Liver (tissue), 9 donors: ENCODE results near the gene LRRC18. TPM values are rescaled to one million over a fixed set of nuclear protein-coding genes. Genes with fewer than 3 reads are reported as not detected.

Experiments
- DNase-seq: peaks from one replicate; pipeline ENCODE4 v3.0.0-alpha.2; 2017; ENCODE audit warnings: low spot score
- H3K27ac ChIP-seq, 2 donors: one replicate each; pipeline ENCODE4 v1.7.0; 2013; ENCODE audit warnings: inconsistent platforms in 2 of 2, low read length in 2 of 2, control low read depth in 1 of 2, low read depth in 1 of 2, mild to moderate bottlenecking in 1 of 2
- H3K27me3 ChIP-seq, 4 donors: one replicate each; pipeline versions ENCODE4 v1.6.1 to v1.7.0; 2013; ENCODE audit warnings: low read length in 3 of 4, inconsistent platforms in 1 of 4, mild to moderate bottlenecking in 1 of 4, moderate library complexity in 1 of 4; ENCODE audit not compliant: control insufficient read depth in 4 of 4, insufficient read depth in 4 of 4
- H3K36me3 ChIP-seq, 4 donors: one replicate each; pipeline versions ENCODE4 v1.6.1 to v1.7.0; 2013; ENCODE audit warnings: low read length in 3 of 4, mild to moderate bottlenecking in 3 of 4, low read depth in 1 of 4, moderate library complexity in 1 of 4; ENCODE audit not compliant: control insufficient read depth in 4 of 4, insufficient read depth in 3 of 4
- H3K4me1 ChIP-seq, 4 donors: one replicate each; pipeline versions ENCODE4 v1.6.1 to v1.7.0; 2013; ENCODE audit warnings: low read length in 3 of 4, mild to moderate bottlenecking in 3 of 4, moderate library complexity in 1 of 4; ENCODE audit not compliant: control insufficient read depth in 4 of 4, insufficient read depth in 4 of 4
- H3K4me3 ChIP-seq, 3 donors: one replicate each; pipeline versions ENCODE4 v1.6.1 to v1.7.0; 2013; ENCODE audit warnings: low read length in 3 of 3, control low read depth in 1 of 3, low read depth in 1 of 3, mild to moderate bottlenecking in 1 of 3
- H3K9ac ChIP-seq, 2 donors: one replicate each; pipeline ENCODE4 v1.7.0; 2013; ENCODE audit warnings: low read length in 2 of 2, mild to moderate bottlenecking in 2 of 2, moderate library complexity in 2 of 2, control low read depth in 1 of 2, low read depth in 1 of 2
- H3K9me3 ChIP-seq, 4 donors: one replicate each; pipeline versions ENCODE4 v1.6.1 to v1.7.0; 2013; ENCODE audit warnings: low read length in 3 of 4; ENCODE audit not compliant: control insufficient read depth in 4 of 4
- ATF3 ChIP-seq: IDR thresholded peaks from 2 replicates; pipeline ENCODE4 v1.6.1; 2016; ENCODE audit warnings: antibody characterized with exemption
- FOXA1 ChIP-seq: IDR thresholded peaks from 2 replicates; pipeline ENCODE4 v1.6.1; 2016; ENCODE audit warnings: antibody characterized with exemption
- FOXA2 ChIP-seq: IDR thresholded peaks from 2 replicates; pipeline ENCODE4 v1.6.1; 2016; ENCODE audit warnings: antibody characterized with exemption
- HNF4A ChIP-seq, 2 donors: conservative IDR thresholded peaks; 2 replicates each; pipeline ENCODE4 v1.6.1; 2016; ENCODE audit warnings: antibody characterized with exemption in 2 of 2, mild to moderate bottlenecking in 2 of 2
- JUND ChIP-seq, 2 donors: IDR thresholded peaks; 2 replicates each; pipeline ENCODE4 v1.6.1; 2016; ENCODE audit warnings: antibody characterized with exemption in 2 of 2
- MAX ChIP-seq: IDR thresholded peaks from 2 replicates; pipeline ENCODE4 v1.6.1; 2016; ENCODE audit warnings: antibody characterized with exemption
- NR2F2 ChIP-seq: IDR thresholded peaks from 2 replicates; pipeline ENCODE4 v1.6.1; 2016; ENCODE audit warnings: antibody characterized with exemption
- RXRA ChIP-seq, 2 donors: IDR thresholded peaks; 2 replicates each; pipeline ENCODE4 v1.6.1; 2017 to 2018; ENCODE audit warnings: antibody characterized with exemption in 2 of 2, mild to moderate bottlenecking in 1 of 2
- SP1 ChIP-seq: IDR thresholded peaks from 2 replicates; pipeline ENCODE4 v1.6.1; 2018; ENCODE audit warnings: antibody characterized with exemption, mild to moderate bottlenecking
- TAF1 ChIP-seq: conservative IDR thresholded peaks from 2 replicates; pipeline ENCODE4 v1.6.1; 2016; ENCODE audit warnings: antibody characterized with exemption, mild to moderate bottlenecking
- YY1 ChIP-seq: IDR thresholded peaks from 2 replicates; pipeline ENCODE4 v1.6.1; 2016; ENCODE audit warnings: antibody characterized with exemption, mild to moderate bottlenecking
- WGBS: extraction: QIAGEN DNeasy Blood & Tissue Kit; methylation state at CpG from one replicate; pipeline ENCODE4 v1.1.7; 2013; 5-methylcytosine and 5-hydroxymethylcytosine counted together
- polyA plus RNA-seq, 2 donors: library from polyadenylated mRNA; stranded (reverse) in 1 of 2; unstranded in 1 of 2; fragments of 200-250 nt in 1 of 2; fragments of >200 nt in 1 of 2; fragmentation: Nextera tagmentation in 1 of 2; extraction: Ambion mirVana in 1 of 2; gene quantifications; one replicate each; pipeline versions ENCODE4 v1.2.1 to v1.2.3, GENCODE V29; 2013 to 2015
- total RNA-seq, 2 donors: library from RNA; depleted of rRNA; stranded (reverse); fragments of >200 nt; gene quantifications; one replicate each; pipeline ENCODE4 v1.2.3, GENCODE V29; 2014
- TF ChIP-seq, protein P1 (sequence below): IDR thresholded peaks from 2 replicates; pipeline ENCODE4 v1.6.1; 2016; ENCODE audit warnings: antibody characterized with exemption, mild to moderate bottlenecking
- TF ChIP-seq, protein P2 (sequence below): fragments of 150-350 bp; IDR thresholded peaks from 2 replicates; pipeline ENCODE4 v1.5.1; 2017; ENCODE audit warnings: improper control_type of control experiment, low read depth, low read length; ENCODE audit not compliant: missing input control
- TF ChIP-seq, protein P3 (sequence below): IDR thresholded peaks from 2 replicates; pipeline ENCODE4 v1.6.1; 2016; ENCODE audit warnings: antibody characterized with exemption
- donor health status: healthy.
- donor health status: healthy.
- donor health status: healthy.
- donor health status: healthy.
- donor health status: healthy.

LRRC18 gene
- total and polyA plus RNA-seq, 4 donors = not detected

- TF ChIP-seq, protein P1, sequence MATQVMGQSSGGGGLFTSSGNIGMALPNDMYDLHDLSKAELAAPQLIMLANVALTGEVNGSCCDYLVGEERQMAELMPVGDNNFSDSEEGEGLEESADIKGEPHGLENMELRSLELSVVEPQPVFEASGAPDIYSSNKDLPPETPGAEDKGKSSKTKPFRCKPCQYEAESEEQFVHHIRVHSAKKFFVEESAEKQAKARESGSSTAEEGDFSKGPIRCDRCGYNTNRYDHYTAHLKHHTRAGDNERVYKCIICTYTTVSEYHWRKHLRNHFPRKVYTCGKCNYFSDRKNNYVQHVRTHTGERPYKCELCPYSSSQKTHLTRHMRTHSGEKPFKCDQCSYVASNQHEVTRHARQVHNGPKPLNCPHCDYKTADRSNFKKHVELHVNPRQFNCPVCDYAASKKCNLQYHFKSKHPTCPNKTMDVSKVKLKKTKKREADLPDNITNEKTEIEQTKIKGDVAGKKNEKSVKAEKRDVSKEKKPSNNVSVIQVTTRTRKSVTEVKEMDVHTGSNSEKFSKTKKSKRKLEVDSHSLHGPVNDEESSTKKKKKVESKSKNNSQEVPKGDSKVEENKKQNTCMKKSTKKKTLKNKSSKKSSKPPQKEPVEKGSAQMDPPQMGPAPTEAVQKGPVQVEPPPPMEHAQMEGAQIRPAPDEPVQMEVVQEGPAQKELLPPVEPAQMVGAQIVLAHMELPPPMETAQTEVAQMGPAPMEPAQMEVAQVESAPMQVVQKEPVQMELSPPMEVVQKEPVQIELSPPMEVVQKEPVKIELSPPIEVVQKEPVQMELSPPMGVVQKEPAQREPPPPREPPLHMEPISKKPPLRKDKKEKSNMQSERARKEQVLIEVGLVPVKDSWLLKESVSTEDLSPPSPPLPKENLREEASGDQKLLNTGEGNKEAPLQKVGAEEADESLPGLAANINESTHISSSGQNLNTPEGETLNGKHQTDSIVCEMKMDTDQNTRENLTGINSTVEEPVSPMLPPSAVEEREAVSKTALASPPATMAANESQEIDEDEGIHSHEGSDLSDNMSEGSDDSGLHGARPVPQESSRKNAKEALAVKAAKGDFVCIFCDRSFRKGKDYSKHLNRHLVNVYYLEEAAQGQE = no peak
Measured at GRCh38 chr10:48935577-48935976, 4.1 kb downstream of the LRRC18 start (continued).

DNA sequence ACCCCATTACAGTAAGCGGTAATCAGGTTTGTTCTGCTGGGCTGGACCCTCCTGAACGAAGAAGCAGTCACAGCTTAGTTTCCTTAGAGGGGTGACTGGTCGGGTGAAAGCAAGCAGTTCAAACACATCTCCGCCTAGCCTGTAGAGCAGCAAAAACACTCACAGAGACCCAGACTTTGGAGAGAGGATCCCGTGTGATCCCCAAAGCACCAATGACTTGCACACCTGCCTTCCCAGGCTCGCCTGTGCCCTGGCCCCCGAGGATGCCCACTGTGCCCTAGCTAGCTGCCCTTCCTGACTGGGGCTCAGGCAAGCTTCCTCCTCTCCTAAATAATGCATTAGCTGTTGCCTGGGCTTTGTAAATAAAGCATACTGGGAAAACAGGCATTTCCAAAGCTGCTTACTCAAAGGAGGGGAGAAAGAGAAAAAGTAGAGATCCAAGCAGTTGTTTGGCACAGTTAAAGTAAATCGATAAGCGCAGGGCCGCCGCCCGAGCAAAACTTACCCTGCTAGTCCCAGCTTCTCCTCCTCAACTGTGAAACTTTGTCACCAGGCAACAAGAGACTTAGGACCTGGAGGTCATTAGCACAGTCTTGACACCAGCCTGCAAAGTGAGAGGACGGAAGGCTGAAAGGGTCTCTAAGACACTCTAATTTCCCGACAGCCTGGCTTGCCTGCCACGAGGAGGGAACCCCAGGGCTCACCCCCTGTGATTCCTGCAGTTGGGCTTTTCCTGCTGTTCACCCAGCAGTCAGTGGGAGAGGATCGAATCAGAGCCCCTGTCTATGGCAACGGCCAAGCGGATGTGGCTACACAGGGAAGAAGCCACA lies 4.8 kb downstream of the LRRC18 start:
- Histone ChIP-seq H3K9ac (no peak overlapping the region), H3K4me3 (no peak overlapping the region), H3K4me1 (no peaks in the 10 kb centered on the region), H3K36me3 (no peaks in the 10 kb centered on the region), H3K27me3 (no peaks in the 10 kb centered on the region), H3K27ac (no peak overlapping the region), H3K9me3 (no peaks in the 10 kb centered on the region)
- 57% methylated on average over 18 of the region's 18 CpGs for WGBS
- DNase-seq = peak; percentile 21
- no peak for TF ChIP-seq NR2F2
- TF ChIP-seq RXRA (IDR thresholded peaks at IDR 0.05) = peak in 1 of 2 donors; percentile 24
- no peak for TF ChIP-seq MAX

GRCh38 chr10:48932831-48933664 lies 6.6 kb downstream of the LRRC18 start:
- H3K36me3 ChIP-seq = no peaks in the 10 kb centered on the region
- H3K9me3 ChIP-seq = no peaks in the 10 kb centered on the region
- H3K9ac ChIP-seq = no peak overlapping the region
- no peak for TF ChIP-seq TAF1
- TF ChIP-seq MAX = no peak
- no peak overlapping the region for H3K27ac ChIP-seq
- H3K4me1 ChIP-seq = no peaks in the 10 kb centered on the region
- 90% methylated on average over 7 of the region's 7 CpGs for WGBS
- no peak overlapping the region for H3K4me3 ChIP-seq
- H3K27me3 ChIP-seq = no peaks in the 10 kb centered on the region
- DNase-seq = peak; percentile 28

DNA sequence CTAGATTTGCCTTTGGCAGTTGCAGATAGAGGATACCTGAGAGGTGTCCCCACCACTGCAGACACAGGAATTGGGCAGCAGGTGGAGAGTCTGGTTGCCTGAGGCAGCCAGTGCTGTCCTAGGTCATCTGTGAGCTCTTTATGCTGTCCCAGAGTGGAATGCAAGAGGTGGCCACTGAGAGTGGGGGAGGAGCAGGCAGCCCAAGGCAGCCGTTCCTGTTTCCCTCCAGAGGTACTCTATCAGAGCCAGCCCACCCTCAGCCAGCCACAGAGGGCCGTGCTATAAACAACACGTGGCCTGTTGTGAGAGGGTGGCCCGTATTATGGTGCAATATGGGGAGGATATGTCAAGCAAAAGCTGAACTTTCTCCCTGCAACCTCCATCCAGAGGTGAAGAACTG lies 8.5 kb downstream of the LRRC18 start:
- no peaks in the 10 kb centered on the region for H3K27me3 ChIP-seq

More for the DNA sequence above, 8.5 kb downstream of the LRRC18 start:
- no peak overlapping the region for H3K9ac ChIP-seq
- H3K27ac ChIP-seq = no peak overlapping the region
- no peaks in the 10 kb centered on the region for H3K4me1 ChIP-seq
- H3K36me3 ChIP-seq = no peaks in the 10 kb centered on the region
- H3K4me3 ChIP-seq = no peak overlapping the region
- H3K9me3 ChIP-seq = no peaks in the 10 kb centered on the region
- TF ChIP-seq, protein P2, sequence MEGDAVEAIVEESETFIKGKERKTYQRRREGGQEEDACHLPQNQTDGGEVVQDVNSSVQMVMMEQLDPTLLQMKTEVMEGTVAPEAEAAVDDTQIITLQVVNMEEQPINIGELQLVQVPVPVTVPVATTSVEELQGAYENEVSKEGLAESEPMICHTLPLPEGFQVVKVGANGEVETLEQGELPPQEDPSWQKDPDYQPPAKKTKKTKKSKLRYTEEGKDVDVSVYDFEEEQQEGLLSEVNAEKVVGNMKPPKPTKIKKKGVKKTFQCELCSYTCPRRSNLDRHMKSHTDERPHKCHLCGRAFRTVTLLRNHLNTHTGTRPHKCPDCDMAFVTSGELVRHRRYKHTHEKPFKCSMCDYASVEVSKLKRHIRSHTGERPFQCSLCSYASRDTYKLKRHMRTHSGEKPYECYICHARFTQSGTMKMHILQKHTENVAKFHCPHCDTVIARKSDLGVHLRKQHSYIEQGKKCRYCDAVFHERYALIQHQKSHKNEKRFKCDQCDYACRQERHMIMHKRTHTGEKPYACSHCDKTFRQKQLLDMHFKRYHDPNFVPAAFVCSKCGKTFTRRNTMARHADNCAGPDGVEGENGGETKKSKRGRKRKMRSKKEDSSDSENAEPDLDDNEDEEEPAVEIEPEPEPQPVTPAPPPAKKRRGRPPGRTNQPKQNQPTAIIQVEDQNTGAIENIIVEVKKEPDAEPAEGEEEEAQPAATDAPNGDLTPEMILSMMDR = no peak
- TF ChIP-seq, protein P3, sequence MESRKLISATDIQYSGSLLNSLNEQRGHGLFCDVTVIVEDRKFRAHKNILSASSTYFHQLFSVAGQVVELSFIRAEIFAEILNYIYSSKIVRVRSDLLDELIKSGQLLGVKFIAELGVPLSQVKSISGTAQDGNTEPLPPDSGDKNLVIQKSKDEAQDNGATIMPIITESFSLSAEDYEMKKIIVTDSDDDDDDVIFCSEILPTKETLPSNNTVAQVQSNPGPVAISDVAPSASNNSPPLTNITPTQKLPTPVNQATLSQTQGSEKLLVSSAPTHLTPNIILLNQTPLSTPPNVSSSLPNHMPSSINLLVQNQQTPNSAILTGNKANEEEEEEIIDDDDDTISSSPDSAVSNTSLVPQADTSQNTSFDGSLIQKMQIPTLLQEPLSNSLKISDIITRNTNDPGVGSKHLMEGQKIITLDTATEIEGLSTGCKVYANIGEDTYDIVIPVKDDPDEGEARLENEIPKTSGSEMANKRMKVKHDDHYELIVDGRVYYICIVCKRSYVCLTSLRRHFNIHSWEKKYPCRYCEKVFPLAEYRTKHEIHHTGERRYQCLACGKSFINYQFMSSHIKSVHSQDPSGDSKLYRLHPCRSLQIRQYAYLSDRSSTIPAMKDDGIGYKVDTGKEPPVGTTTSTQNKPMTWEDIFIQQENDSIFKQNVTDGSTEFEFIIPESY = no peak
- TF ChIP-seq JUND (IDR thresholded peaks at IDR 0.05) (no peak), MAX (no peak), RXRA (IDR thresholded peaks at IDR 0.05) (no peak), NR2F2 (no peak), YY1 (no peak), FOXA2 (no peak), SP1 (no peak), ATF3 (no peak), HNF4A (conservative IDR thresholded peaks at IDR 0.05) (no peak), FOXA1 (no peak)
- DNase-seq = peak; percentile 32
- WGBS = 47% methylated on average over 4 of the region's 4 CpGs
